GM21825 (cell line): ENCODE measurements around the gene ATP4A.

Experiments
- ATAC-seq: cut with Tn5 transposase; IDR thresholded peaks from one replicate; pipeline ENCODE4 v1.9.1; 2021; ENCODE audit warnings: mild to moderate bottlenecking, moderate library complexity; ENCODE audit not compliant: unreplicated experiment

Gene ATP4A

GRCh38 chr19:35566738-35567137, 3.3 kb upstream of the ATP4A start:
- ATAC-seq = no peak

- ATAC-seq = no peak
These were observed 1.8 kb upstream of the ATP4A start for GRCh38 chr19:35565016-35565856.

DNA sequence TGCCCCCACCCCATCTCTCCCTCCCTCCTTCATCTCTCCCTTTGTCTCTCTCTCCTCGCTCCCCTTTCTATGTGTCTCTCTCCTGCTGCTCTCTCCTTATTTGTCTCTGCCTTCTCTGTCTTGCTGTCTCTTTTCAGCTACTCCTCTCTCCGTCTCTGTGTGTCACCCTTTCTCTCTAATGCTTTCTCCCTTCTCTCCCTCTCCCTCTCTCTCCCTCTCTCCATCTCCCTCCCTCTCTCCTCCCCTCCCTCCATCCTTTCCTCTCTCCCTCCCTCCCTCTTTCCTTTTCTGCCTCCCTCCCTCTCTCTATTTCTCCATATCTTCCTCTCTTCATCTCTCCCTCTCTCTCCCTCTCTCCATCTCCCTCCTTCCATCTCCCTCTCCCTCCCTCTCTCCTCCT, 682 bp downstream of the ATP4A start:
- ATAC-seq = no peak

DNA sequence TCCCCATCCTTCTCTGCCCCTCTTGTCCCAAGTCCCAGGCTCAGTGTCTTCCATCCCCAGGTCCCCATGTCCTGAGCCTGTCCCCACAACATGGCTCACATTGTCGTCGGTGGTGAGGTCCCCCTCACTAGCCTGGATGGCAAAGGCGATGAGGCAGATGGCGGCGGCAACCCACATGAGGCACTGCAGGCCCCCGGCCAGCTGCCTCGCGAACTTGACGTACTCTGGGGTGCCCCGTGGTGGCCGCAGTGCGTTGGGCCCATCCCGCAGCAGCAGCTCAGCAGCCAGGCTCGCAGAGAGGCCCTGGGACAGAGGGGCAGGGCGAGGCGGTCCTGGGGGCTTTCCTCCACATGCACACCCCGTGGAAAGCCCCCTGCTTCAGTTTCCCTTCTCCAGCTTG, 1.1 kb downstream of the ATP4A start:
- no peak for ATAC-seq

DNA sequence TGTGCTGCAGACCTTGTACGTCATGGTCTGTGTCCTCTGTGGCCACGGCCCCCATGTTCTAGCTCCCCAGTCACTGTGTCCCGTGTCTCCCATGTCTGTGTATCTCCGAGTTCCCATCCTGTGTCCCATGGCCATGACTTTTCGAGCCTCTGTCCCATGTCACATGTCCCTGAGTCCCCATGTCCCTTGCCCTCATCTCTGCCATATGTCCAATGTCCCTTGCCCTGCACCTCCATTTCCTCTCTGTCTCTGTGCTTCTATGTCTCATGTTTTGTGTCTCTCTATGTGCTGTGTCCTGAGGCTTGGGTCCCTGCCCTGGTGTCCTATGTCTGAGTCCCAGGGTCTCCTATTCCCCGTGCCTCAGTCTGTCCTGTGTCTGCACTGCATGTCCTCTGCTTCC, 2.0 kb downstream of the ATP4A start:
- ATAC-seq = no peak

DNA sequence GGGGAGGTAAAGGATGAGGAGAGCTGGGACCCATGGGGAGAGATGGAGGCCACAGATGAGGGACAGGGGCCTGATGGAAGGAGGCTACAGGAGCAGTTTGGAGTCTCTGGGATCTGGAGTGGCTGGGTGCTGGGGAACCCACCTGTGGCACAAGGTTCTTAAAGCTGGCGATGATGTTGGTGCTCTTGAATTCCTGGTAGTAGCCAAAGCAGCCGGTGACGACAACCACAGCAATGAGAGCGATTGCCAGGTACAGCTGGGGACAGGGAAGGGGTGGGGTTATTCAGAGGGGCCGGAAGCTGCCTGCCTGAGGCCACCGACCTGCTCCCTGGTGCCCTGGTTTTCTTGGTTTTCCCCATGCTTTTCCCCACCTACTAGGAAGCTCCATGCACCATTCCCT, 2.8 kb downstream of the ATP4A start:
- no peak for ATAC-seq

- no peak for ATAC-seq
These were observed 3.2 kb downstream of the ATP4A start for GRCh38 chr19:35560271-35560670.

GRCh38 chr19:35559781-35560180, 3.7 kb downstream of the ATP4A start:
- ATAC-seq = no peak

DNA sequence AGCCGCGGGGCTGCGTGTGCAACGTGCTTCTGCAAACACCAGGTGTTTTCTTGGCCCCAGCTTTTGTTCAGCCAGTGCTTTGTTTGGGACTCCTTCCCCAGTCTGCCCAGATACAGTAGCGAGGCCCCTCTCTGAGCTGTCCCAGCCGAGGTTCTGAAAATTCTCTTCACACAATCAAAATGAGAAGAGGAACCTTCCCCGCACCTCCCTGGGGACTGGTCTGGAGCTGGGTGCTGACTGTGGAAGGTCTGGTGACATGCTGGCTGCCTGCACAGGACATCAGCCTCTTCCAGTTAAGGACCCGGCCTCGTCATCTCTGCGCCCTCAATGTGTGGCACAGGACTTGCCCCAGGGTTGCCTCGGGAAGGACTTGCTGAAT, 4.2 kb downstream of the ATP4A start:
- peak; percentile 60 for ATAC-seq

- ATAC-seq = no peak
These were observed 4.8 kb downstream of the ATP4A start for GRCh38 chr19:35558400-35559280.

DNA sequence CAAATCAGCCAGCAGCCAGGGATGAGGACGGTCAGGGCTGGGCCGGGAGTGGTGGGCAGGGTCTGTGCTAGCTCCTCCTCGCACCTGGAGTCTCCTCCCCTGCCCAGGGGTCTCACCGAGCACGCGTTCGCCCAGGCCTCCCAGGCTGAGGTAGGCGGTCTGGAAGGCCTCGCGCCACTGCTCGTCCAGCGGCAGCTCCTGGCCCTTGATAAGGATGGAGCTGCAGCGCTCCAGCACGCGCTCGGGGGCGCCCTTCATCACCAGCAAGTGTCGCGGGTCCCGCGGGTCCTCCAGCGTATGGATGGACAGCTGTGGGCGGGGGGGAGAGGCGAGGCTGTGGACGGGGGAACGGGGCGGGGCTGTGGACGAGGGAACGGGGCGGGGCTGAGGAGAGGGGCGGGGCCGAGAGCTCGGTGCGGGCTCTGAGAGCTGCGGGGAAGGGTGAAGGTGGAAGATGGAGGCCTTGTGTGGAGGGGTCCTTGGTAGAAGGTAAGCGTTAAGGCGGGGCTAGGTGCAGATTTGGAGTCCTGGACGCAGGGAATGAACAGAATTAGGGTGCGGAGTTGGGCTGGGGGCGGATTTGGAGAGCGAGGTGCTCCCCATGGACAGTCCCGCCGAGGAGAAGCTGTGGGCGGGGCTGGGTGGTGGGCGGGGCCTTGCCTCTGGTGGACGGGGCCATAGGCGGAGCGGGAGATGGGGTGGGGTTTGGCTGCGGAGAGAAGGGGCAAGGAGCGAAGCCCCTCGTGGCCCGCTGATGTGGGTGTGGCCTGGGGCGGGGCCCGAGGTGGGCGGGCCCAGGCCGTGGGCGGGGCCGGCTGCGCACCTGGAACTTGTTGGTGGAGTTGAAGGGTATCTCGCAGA, 5.7 kb downstream of the ATP4A start:
- ATAC-seq = no peak

- ATAC-seq = no peak
These were observed 6.5 kb downstream of the ATP4A start for GRCh38 chr19:35556846-35557538.

- ATAC-seq = no peak
These were observed 7.3 kb downstream of the ATP4A start for GRCh38 chr19:35556025-35556590.

DNA sequence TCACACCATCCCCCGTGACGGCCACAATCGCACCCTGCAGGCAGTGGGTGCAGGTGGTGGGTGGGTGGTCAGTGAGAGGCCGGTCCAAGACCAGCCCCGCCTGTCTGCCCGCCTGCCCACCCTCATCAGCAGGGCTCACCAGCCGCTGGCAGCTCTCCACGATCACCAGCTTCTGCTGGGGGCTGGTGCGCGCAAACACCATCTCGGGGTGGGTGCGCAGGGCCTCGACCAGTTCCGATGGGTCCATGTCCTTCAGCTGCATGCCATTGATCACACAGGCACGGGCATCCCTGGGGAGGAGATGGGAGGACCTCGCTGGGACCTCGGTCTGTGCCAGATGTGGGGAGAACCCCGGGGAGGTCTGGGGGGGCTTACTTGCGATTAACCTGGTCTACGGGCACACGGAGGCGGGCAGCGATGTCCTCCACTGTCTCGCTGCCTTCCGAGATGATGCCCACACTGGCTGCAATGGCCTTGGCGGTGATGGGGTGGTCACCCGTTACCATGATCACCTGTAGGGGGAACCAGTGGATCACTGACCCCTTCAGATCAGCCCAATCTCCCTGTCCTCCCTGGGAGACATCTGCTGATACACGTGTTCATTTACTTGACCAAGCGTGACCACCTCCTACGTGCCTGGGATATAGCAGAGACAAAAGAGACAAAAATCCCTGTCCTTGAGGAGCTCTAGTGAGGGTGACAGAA, 8.0 kb downstream of the ATP4A start:
- ATAC-seq = no peak

- ATAC-seq = no peak
These were observed 9.4 kb downstream of the ATP4A start for GRCh38 chr19:35554076-35554475.

DNA sequence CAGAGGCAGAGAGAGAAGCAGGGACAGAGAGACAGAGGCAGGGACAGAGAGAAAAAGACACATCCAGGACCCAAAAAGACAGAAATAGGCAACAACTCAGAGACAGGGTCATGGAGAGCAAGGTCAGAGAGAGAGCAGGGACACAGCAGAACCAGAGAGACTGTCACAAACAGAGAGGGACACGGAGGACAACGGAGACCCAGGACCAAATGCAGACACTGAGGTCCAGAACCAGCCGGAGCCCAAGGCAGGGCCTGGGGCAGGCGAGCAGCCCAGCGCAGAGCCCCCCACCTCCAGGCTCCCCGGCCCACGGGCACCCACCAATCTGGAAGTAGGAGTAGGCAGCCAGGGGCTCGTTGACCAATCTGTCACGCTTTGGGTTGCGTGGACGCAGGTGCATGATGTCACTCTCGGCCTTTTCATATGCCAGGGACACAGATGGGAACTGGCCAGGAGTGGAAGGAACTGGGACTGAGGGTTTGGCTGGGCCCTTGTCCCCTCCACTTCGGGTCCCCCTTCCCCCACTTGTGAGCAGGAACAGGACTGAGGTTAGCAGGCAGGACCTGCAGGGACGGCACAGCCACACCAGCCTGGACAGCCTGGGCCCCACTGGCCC, 10.0 kb downstream of the ATP4A start:
- no peak for ATAC-seq

- ATAC-seq = no peak
These were observed 10.7 kb downstream of the ATP4A start for GRCh38 chr19:35552534-35553384.

GRCh38 chr19:35551091-35551810, 12.2 kb downstream of the ATP4A start:
- no peak for ATAC-seq
